IPS DF 6.9 (cell line): ENCODE measurements around the gene FLNC.

ENCODE experiments used
- DNase-seq: peaks from one replicate; pipeline ENCODE4 v3.0.0-alpha.2; 2013; ENCODE audit warnings: low read depth, low spot score
- H3K27ac ChIP-seq: one replicate; pipeline ENCODE4 v1.5.1; 2013; ENCODE audit warnings: low read length, control low read depth
- H3K27me3 ChIP-seq: 2 replicates; pipeline ENCODE4 v1.6.1; 2013; ENCODE audit warnings: mild to moderate bottlenecking, low read length; ENCODE audit not compliant: control insufficient read depth, insufficient read depth
- H3K36me3 ChIP-seq: 2 replicates; pipeline ENCODE4 v1.6.1; 2013; ENCODE audit warnings: low read length; ENCODE audit not compliant: control insufficient read depth, insufficient read depth
- H3K4me1 ChIP-seq: 2 replicates; pipeline ENCODE4 v1.6.1; 2013; ENCODE audit warnings: low read length; ENCODE audit not compliant: control insufficient read depth, insufficient read depth
- H3K4me3 ChIP-seq: 2 replicates; pipeline ENCODE4 v1.5.1; 2013; ENCODE audit warnings: mild to moderate bottlenecking, low read length
- H3K9me3 ChIP-seq: 2 replicates; pipeline ENCODE4 v1.6.1; 2013; ENCODE audit warnings: low read length, inconsistent platforms; ENCODE audit not compliant: control insufficient read depth, insufficient read depth
- WGBS: extraction: QIAGEN DNeasy Blood & Tissue Kit; methylation state at CpG from one replicate; pipeline ENCODE4 v1.1.7; 2013; ENCODE audit warnings: mixed read lengths, missing lambda C conversion rate; ENCODE audit not compliant: insufficient read length, insufficient coverage; 5-methylcytosine and 5-hydroxymethylcytosine counted together

The FLNC gene

DNA sequence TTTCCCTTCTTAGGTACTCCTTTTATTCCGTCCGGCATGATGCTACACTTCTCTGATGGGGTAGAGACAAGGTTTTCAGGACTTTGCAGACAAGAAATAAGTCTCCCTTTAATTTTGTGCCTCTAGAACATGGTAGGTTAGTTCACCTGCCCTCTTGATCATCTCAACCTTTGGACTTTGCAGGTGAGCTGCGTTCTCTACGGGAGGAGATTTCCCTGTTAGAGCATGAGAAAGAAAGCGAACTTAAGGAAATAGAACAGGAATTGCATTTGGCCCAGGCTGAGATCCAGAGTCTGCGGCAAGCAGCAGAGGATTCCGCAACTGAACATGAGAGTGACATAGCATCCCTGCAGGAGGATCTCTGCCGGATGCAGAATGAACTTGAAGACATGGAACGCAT lies 29.2 kb upstream of the FLNC start:
- Histone ChIP-seq H3K4me1 (no peaks in the 10 kb centered on the region), H3K9me3 (no peaks in the 10 kb centered on the region), H3K27me3 (no peaks in the 10 kb centered on the region), H3K27ac (no peak overlapping the region), H3K36me3 (peaks cover 10% of the 10 kb centered on the region), H3K4me3 (no peak overlapping the region)
- no CpG with 5 or more reads among the region's 9 CpGs for WGBS
- DNase-seq = no peak

DNA sequence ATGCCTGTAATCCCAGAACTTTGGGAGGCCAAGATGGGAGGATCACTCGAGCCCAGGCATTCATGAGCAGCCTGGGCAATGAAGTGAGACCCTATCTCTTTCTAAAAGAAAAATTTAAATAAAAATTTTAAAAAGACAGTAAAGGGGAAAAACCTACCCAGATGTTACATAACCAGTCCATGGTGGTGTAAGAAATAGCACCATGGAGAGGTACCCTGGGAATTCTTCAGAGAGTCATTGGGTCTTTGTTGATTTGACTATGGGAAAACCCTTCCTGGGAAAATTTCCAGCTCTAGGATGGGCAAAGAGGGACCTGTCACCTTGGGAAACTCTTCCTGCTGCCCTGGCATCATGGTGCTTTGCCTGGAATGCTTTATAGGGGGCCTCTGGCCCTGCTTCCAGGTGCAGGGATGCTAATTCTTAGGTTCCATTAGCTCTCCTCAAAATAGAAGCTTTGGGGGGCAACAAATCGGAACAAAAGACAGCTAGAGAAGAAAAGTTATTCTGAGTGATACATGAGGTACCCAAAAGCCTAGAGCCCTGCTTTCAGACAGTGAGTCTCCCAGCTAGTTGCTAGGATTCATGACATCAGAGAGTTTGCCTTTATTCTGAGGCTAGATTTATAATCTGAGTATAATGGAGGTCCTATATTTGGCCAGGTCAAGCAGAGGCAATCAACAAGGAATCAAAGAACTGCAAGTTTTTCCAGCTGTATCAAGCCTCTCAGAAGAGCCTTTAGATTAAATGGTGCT lies 28.4 kb upstream of the FLNC start:
- no CpG with 5 or more reads among the region's 2 CpGs for WGBS
- Histone ChIP-seq H3K27me3 (no peaks in the 10 kb centered on the region), H3K27ac (no peak overlapping the region), H3K36me3 (peaks cover 16% of the 10 kb centered on the region), H3K4me3 (no peak overlapping the region), H3K9me3 (no peaks in the 10 kb centered on the region; the same call in 1 of the 2 replicates), H3K4me1 (no peaks in the 10 kb centered on the region)
- DNase-seq = no peak

DNA sequence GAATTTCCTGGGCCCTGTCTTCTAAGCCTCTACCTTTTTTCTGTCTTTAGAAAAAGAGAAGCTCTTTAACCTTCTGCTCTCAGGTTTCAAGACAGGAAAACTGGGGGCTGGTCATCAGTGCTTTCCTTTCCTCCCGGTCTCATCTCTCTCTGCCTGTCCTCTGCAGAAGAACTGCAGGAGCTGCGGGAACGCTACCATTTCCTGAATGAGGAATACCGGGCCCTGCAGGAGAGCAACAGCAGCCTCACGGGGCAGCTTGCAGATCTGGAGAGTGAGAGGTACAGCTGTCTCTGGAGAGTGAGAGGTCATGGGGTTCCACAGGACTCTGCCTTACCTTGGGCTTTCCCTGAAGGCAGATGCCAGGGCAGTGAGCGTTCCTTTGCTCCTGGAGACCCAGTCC lies 25.7 kb upstream of the FLNC start:
- Histone ChIP-seq H3K9me3 (no peaks in the 10 kb centered on the region; the same call in 1 of the 2 replicates), H3K4me3 (no peak overlapping the region), H3K4me1 (no peaks in the 10 kb centered on the region), H3K27ac (no peak overlapping the region), H3K27me3 (no peaks in the 10 kb centered on the region), H3K36me3 (peaks cover 21% of the 10 kb centered on the region)
- DNase-seq = no peak
- WGBS = no CpG with 5 or more reads among the region's 6 CpGs

DNA sequence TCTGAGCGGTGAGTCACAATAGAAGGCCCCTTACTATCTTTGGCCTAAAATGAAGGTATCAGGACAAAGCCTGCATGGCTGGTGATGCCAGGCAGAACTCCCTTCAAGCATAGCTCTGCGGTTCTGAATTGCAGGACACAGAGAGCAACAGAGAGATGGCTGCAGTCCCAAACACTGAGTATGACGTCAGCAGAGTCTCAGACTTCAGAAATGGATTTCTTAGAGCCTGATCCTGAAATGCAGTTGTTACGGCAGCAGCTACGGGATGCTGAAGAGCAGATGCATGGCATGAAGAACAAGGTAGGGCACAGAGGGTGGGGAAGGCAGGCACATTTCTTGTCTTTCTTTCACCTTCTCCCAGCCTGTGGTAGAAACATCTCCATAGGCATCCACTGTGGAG lies 25.0 kb upstream of the FLNC start:
- Histone ChIP-seq H3K4me1 (no peaks in the 10 kb centered on the region), H3K27ac (no peak overlapping the region), H3K9me3 (no peaks in the 10 kb centered on the region; the same call in 1 of the 2 replicates), H3K4me3 (no peak overlapping the region), H3K27me3 (no peaks in the 10 kb centered on the region), H3K36me3 (peaks cover 23% of the 10 kb centered on the region)
- DNase-seq = no peak
- no CpG with 5 or more reads among the region's 5 CpGs for WGBS

DNA sequence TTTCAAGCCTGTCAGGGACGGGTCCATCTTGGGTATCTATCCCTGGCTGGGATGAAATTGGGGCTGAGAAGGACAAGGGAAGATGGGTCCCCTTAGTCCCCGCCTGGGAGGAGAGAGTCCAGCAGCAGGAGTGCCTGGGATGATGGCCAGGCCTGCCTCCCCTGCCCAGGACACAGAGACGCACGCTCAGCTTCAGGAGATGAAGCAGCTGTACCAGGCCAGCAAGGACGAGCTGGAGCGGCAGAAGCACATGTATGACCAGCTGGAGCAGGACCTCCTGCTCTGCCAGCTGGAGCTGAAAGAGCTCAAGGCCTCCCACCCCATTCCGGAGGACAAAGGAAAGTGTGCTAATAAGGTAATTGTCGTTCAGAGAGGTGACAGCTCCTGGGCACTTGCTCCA lies 23.0 kb upstream of the FLNC start:
- H3K27ac ChIP-seq = no peak overlapping the region
- H3K4me3 ChIP-seq = no peak overlapping the region
- no CpG with 5 or more reads among the region's 8 CpGs for WGBS
- H3K36me3 ChIP-seq = peaks cover 20% of the 10 kb centered on the region
- H3K9me3 ChIP-seq = no peaks in the 10 kb centered on the region; the same call in 1 of the 2 replicates
- H3K4me1 ChIP-seq = no peaks in the 10 kb centered on the region
- no peak for DNase-seq
- H3K27me3 ChIP-seq = no peaks in the 10 kb centered on the region

DNA sequence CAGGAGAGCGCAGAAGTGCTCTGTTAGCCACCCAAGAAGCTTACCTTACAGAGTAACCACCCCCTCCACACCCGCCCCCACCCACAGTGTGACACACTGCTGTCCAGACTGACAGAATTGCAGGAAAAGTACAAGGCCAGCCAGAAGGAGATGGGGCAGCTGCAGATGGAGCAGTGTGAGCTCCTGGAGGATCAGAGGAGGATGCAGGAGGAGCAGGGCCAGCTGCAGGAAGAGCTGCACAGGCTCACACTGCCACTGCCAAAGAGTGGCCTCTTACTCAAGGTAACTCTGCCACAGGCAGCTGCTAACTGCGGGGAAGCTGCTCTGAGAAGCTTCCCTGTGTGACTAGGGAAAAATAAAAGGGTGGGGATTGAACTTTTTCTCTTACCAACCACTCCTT lies 20.8 kb upstream of the FLNC start:
- Histone ChIP-seq H3K27ac (no peak overlapping the region), H3K27me3 (no peaks in the 10 kb centered on the region), H3K4me3 (no peak overlapping the region), H3K9me3 (no peaks in the 10 kb centered on the region; the same call in 1 of the 2 replicates), H3K4me1 (0 out of 2 replicates have a peak, but pooled peaks cover 3% of the 10 kb centered on the region), H3K36me3 (peaks cover 20% of the 10 kb centered on the region)
- DNase-seq = no peak
- no CpG with 5 or more reads among the region's 3 CpGs for WGBS

DNA sequence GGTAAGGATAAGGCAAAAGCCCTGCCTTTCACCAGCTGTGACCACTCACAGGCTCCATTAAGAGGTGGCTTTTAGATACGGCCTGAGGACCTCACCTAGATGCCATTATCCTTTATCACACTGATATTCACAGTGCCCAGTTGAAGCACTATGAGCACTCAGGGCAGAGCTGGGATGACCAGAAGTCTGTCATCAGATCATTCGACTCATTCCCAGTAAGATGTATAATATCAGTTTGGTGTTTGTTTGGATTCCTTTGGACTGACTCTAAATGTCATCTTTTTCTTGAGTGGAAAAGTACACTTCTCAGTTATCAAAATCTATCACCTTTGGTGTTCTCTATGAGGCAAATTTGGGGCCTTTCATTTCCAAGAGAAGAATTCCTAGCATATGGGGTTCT lies 19.7 kb upstream of the FLNC start:
- Histone ChIP-seq H3K4me3 (no peak overlapping the region), H3K9me3 (no peaks in the 10 kb centered on the region; the same call in 1 of the 2 replicates), H3K4me1 (0 out of 2 replicates have a peak, but pooled peaks cover 3% of the 10 kb centered on the region), H3K27ac (no peak overlapping the region), H3K36me3 (peaks cover 17% of the 10 kb centered on the region), H3K27me3 (no peaks in the 10 kb centered on the region)
- no CpG with 5 or more reads among the region's 2 CpGs for WGBS
- no peak for DNase-seq

DNA sequence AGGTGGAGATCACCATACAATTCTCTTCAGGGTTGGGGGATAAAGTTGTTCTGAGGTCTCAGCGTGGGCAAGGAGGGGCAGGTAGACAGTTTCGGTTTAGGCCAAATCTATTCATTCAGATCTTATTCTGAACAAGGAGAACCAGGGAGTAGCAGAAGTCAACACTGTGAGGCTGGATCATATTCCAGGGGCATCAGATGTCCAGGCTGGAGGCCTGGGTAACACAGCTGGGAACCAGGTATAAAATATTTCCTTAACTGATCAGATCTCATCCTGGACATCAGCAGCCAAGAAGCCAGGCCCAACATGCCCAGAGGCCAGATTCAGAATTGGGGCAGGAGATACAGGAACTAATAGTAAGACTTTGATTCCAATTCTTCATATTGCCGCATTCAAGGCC lies 19.2 kb upstream of the FLNC start:
- Histone ChIP-seq H3K27me3 (no peaks in the 10 kb centered on the region), H3K4me1 (0 out of 2 replicates have a peak, but pooled peaks cover 3% of the 10 kb centered on the region), H3K4me3 (no peak overlapping the region), H3K27ac (no peak overlapping the region), H3K36me3 (peaks cover 13% of the 10 kb centered on the region), H3K9me3 (no peaks in the 10 kb centered on the region; the same call in 1 of the 2 replicates)
- DNase-seq = no peak
- no CpG with 5 or more reads among the region's 3 CpGs for WGBS

DNA sequence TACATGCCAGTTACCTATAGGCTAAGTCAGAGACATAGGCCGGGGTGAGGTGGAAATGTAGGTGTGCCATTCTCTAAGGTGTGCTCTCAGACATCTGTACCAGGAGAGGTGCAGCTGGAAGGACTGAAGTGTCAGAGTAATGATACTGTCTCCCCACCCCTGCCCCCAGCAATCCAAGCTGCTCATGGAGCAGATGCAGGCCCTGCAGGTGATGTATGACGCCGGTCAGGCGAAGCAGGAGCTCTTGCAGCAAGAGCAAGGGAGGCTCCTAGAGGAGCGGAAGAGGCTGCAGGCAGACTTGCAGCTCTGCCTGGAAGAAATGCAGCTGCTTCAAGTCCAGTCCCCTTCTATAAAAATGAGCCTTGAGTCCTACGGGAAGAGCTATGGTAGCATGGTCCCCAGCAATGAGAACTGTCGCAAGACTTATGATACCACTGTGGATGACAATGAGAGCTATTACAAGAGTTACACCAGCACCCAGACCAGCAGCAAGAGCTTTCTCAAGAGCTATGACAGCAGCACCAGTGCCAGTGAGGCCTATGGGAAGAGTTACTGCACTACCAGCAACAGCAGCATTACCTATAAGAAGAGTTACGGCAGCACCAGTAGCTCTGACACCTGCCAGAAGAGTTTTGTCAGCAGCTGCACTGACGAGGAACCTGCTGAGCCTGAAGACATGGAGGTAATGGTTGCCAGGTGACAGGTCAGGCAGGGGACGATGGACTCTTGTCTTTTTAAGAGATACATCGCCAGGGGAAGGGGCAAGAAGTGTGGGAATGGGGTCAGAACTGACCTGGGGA lies 18.4 kb upstream of the FLNC start:
- Histone ChIP-seq H3K4me3 (no peak overlapping the region), H3K4me1 (0 out of 2 replicates have a peak, but pooled peaks cover 3% of the 10 kb centered on the region), H3K27ac (no peak overlapping the region), H3K9me3 (no peaks in the 10 kb centered on the region), H3K27me3 (no peaks in the 10 kb centered on the region), H3K36me3 (peaks cover 7% of the 10 kb centered on the region; the same call in 1 of the 2 replicates)
- WGBS = no CpG with 5 or more reads among the region's 11 CpGs
- DNase-seq = no peak

DNA sequence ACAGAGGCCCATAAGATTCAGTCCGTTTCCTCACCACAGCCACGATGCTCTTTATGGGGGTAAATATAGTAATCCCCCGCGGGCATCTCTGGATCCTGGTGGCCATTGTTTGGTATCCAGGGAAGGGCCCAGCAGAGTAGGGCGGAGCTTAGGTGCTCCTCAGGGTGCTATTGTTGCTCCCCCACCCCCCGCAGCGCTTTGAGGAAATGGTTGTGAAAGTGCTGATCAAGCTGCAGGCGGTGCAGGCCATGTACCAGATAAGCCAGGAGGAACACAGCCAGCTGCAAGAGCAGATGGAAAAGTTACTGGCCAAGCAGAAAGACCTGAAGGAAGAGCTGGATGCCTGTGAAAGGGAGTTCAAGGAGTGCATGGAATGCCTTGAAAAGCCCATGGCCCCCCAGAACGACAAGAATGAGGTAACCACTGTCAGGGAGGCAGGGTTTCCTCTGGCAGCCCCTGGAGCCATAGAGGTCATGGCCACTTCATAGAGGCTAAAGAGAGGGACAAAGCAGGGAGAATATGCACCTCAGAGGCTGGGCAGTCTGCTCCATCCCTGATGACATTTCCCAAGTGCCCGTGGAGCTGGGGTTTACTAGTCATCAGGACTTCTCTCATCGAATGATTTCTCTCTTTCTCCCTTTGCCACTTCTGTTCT lies 17.6 kb upstream of the FLNC start:
- Histone ChIP-seq H3K4me3 (no peak overlapping the region), H3K9me3 (no peaks in the 10 kb centered on the region), H3K36me3 (peaks cover 2% of the 10 kb centered on the region; the same call in 1 of the 2 replicates), H3K27me3 (no peaks in the 10 kb centered on the region), H3K4me1 (0 out of 2 replicates have a peak, but pooled peaks cover 3% of the 10 kb centered on the region), H3K27ac (no peak overlapping the region)
- no CpG with 5 or more reads among the region's 11 CpGs for WGBS
- DNase-seq = no peak
